GM12891 (cell line): Measurements from ENCODE around the gene NFRKB.
"Not testable (repeated sequence)": the region's sequence is repeated elsewhere in the genome, so short reads cannot be mapped to it uniquely, and the experiment has no call there.

Source experiments
- DNase-seq: peaks from one replicate; pipeline ENCODE4 v3.0.0; 2011; ENCODE audit warnings: low spot score; ENCODE audit not compliant: insufficient read length
- FAIRE-seq: peaks from 2 replicates; lab custom pipeline; 2011; peaks lifted over from hg19 to GRCh38; lab: Jason Lieb, UNC
- PAX5 ChIP-seq: IDR thresholded peaks from 2 replicates; pipeline ENCODE4 v1.6.1; 2011; ENCODE audit warnings: low read length, moderate library complexity, mild to moderate bottlenecking; ENCODE audit not compliant: insufficient read depth, severe bottlenecking
- POLR2A ChIP-seq: IDR thresholded peaks from 2 replicates; pipeline ENCODE4 v1.6.1; 2011; ENCODE audit warnings: low read depth, low read length, control low read depth
- POLR2AphosphoS5 ChIP-seq: IDR thresholded peaks from 2 replicates; pipeline ENCODE4 v1.6.1; 2011; ENCODE audit warnings: low read depth, low read length, control low read depth
- POU2F2 ChIP-seq: IDR thresholded peaks from 2 replicates; pipeline ENCODE4 v1.6.1; 2011; ENCODE audit warnings: low read depth, mild to moderate bottlenecking, control low read depth, low read length, moderate library complexity
- SPI1 ChIP-seq: IDR thresholded peaks from 2 replicates; pipeline ENCODE4 v1.6.1; 2011; ENCODE audit warnings: low read depth, low read length, control low read depth
- TAF1 ChIP-seq: IDR thresholded peaks from 2 replicates; pipeline ENCODE4 v1.6.1; 2011; ENCODE audit warnings: low read depth, low read length, control low read depth

Gene NFRKB

GRCh38 chr11:129896062-129896461 is 684 bp upstream of the NFRKB start:
- TF ChIP-seq POU2F2 (no peak), TAF1 (no peak), POLR2AphosphoS5 (no peak), POLR2A (no peak), PAX5 (no peak), SPI1 (no peak)
- FAIRE-seq: no peak
- no peak for DNase-seq

GRCh38 chr11:129894278-129895125 is 876 bp downstream of the NFRKB start:
- DNase-seq (peak; percentile 15), FAIRE-seq (no peak)
- no peak for TF ChIP-seq POU2F2
- TF ChIP-seq POLR2A: no peak
- TF ChIP-seq TAF1: no peak
- no peak for TF ChIP-seq POLR2AphosphoS5
- no peak for TF ChIP-seq SPI1
- no peak for TF ChIP-seq PAX5

DNA sequence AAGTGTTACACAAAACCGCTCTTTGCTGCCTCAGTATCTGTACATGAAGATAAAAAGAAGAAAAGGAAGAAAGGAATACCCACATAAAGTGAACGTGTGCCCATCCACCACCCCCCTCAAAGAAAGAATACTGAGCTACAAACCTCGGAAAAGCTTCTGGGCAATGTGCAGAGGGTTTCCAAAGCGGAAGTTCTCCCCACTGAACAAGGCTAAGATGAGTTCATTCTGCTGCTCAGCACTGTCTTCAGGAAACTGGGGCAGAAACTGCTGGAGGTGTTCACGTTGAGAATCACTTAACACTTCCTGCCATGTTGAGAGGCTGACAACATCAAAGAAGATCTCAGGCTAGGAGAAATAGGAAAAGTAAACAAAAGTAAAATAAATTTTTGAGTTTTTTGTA is 6.9 kb downstream of the NFRKB start:
- FAIRE-seq (no peak), DNase-seq (no peak)
- TF ChIP-seq TAF1: no peak
- TF ChIP-seq SPI1: no peak
- no peak for TF ChIP-seq POLR2A
- no peak for TF ChIP-seq POU2F2
- no peak for TF ChIP-seq PAX5
- no peak for TF ChIP-seq POLR2AphosphoS5

- DNase-seq (no peak), FAIRE-seq (no peak)
- TF ChIP-seq POLR2A (no peak), POU2F2 (no peak), TAF1 (no peak), POLR2AphosphoS5 (no peak), SPI1 (no peak), PAX5 (no peak)
Observed at GRCh38 chr11:129885381-129885780, 10.0 kb downstream of the NFRKB start.

DNA sequence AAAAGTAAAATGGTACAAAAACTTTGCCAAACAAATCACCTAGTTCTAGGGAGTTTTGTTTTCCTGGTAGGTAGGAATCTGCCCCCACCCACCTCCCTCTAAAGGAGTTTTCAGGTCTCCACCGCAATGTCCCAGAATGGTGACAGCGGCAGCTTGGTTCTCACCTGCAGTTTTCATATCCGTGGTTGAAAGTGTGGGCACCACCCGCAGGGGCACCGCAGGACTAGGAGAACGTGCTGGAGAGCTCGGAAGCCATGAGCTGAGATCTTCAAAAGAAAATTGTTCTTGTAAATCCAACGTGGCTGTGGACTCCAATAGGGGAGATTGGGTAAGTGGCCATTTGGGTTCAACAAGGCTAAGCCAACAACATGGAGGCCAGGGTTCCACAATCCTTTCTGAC is 10.8 kb downstream of the NFRKB start:
- TF ChIP-seq SPI1 (no peak), POLR2A (no peak), POU2F2 (no peak), POLR2AphosphoS5 (no peak), TAF1 (no peak), PAX5 (no peak)
- FAIRE-seq (no peak), DNase-seq (no peak)

DNA sequence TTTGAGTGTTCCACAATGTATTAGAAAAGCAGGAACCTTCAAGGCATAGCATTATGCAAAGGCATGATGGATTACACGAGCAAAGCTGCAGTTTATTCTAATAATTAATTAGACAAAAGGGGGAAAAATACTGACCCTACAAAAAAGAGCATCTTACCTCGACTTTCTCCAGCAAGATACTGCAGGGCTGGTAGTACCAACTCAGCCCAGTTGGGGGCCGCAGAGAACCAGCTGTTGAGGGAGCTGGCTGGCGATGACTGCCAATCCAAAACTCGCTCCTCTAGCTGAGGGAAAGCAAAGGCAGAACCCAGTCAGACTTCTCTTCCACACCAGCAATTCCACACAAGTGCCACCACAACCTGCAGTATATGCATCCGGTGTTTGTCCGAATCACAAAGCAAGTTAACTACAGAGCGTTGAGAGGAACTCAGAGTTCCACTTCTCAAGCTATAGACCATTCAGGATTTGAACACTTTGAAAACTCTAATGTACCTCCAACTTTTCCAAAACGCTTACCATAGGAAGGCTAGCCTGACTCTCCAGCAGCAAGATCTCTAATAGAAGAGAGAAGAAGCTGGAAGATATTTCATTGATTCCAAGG is 13.7 kb downstream of the NFRKB start:
- peak; percentile 50 for DNase-seq
- FAIRE-seq: peak; percentile 66

DNA sequence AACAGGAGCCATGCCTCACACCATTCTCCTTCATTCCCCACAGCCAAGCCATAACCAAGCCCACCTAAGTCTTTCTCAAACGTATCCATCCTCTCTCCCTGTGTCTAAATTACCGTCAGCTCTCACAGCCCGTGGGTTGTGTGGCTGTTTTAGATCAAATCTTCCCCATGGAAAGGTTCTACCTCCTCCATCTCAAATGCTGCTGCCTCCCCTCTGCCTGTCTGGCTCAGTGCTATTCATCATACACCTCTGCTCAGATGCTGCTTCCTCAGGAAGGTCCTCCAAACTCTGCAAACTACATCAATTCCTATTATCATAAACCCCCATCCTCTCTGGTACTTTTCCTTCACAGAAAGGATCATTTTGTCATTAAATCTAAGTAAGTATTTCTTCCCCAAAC is 15.1 kb downstream of the NFRKB start:
- FAIRE-seq (no peak), DNase-seq (no peak)
- TF ChIP-seq SPI1 (no peak), POU2F2 (no peak), POLR2AphosphoS5 (no peak), PAX5 (no peak), POLR2A (no peak), TAF1 (no peak)

More for the DNA sequence above, 13.7 kb downstream of the NFRKB start:
- TF ChIP-seq SPI1: no peak
- no peak for TF ChIP-seq POU2F2
- TF ChIP-seq POLR2AphosphoS5: no peak
- TF ChIP-seq PAX5: no peak
- no peak for TF ChIP-seq TAF1
- TF ChIP-seq POLR2A: no peak

GRCh38 chr11:129871914-129872313 is 23.5 kb downstream of the NFRKB start:
- TF ChIP-seq POLR2A (no peak), PAX5 (no peak), SPI1 (no peak), POU2F2 (no peak), POLR2AphosphoS5 (no peak), TAF1 (no peak)

DNA sequence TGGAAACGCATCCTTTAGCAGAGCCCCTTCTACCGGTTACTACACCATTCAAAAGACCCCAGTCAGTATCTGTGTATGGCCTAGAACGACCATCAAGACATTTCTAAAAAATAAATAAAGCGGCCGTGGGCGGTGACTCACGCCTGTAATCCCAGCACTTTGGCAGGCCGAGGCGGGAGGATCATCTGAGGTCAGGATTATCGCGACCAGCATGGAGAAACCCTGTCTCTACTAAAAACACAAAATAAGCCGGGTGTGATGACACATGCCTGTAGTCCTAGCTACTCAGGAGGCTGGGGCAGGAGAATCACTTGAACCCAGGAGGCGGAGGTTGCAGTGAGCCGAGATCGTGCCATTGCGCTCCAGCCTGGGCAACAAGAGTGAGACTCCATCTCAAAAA is 26.8 kb downstream of the NFRKB start:
- FAIRE-seq, DNase-seq: not testable (repeated sequence)

More at GRCh38 chr11:129871914-129872313, 23.5 kb downstream of the NFRKB start:
- DNase-seq (no peak), FAIRE-seq (no peak)
